SK-N-SH (cell line): ENCODE measurements around the gene EFCAB8. TPM values are rescaled to one million over a fixed set of nuclear protein-coding genes. Genes with fewer than 3 reads are reported as not detected.
"Not testable (repeated sequence)": the region's sequence is repeated elsewhere in the genome, so short reads cannot be mapped to it uniquely, and the experiment has no call there.

Experiments used
- CTCF ChIA-PET: fragments of 300-600, 350-600 bp; formaldehyde crosslinking; extraction: SDS; loops from one replicate; lab custom pipeline; 2021; lab: Yijun Ruan, JAX
- POLR2A ChIA-PET: fragments of 350-600 bp; sonication (Branson Sonifier 250); formaldehyde crosslinking; extraction: SDS; loops from one replicate; lab custom pipeline; 2020; ENCODE audit warnings: antibody characterized with exemption, inconsistent platforms; lab: Yijun Ruan, JAX
- DNase-seq: peaks from one replicate; pipeline ENCODE4 v3.0.0; 2012
- H2AFZ ChIP-seq: fragments of 200-600 bp; sonication (generic); 2 replicates; pipeline ENCODE4 v1.8.1; 2016; ENCODE audit warnings: antibody characterized with exemption, mild to moderate bottlenecking, low read depth
- H3F3A ChIP-seq: fragments of 200-600 bp; sonication (generic); replicated peaks from 2 replicates; pipeline ENCODE3; 2016; ENCODE audit warnings: antibody characterized with exemption, mild to moderate bottlenecking; ENCODE audit not compliant: insufficient read depth
- H3K27ac ChIP-seq, 2 experiments: fragments of 200-500 bp in 1 of 2; fragments of 200-600 bp in 1 of 2; sonication (Bioruptor generic) in 1 of 2; sonication (generic), shearing (Covaris generic) in 1 of 2; 2 replicates each; pipeline versions ENCODE4 v1.5.1 to v1.6.1; 2014 to 2016; ENCODE audit warnings: low read depth in 2 of 2, inconsistent platforms in 1 of 2, low read length in 1 of 2, mild to moderate bottlenecking in 1 of 2, mixed read lengths in 1 of 2
- H3K27me3 ChIP-seq: fragments of 200-600 bp; sonication (generic), shearing (Covaris generic); 2 replicates; pipeline ENCODE4 v1.6.1; 2016; ENCODE audit warnings: mixed run types; ENCODE audit not compliant: insufficient read depth
- H3K36me3 ChIP-seq, 2 experiments: fragments of 200-500 bp in 1 of 2; fragments of 200-600 bp in 1 of 2; sonication (Bioruptor generic) in 1 of 2; sonication (generic) in 1 of 2; replicated peaks in 1 of 2; 2 replicates each; pipeline versions ENCODE3 to v1.5.1; 2014 to 2016; ENCODE audit warnings: low read length in 1 of 2, mild to moderate bottlenecking in 1 of 2; ENCODE audit not compliant: insufficient read depth in 2 of 2, control insufficient read depth in 1 of 2
- H3K4me1 ChIP-seq, 2 experiments: fragments of 200-500 bp in 1 of 2; fragments of 200-600 bp in 1 of 2; sonication (Bioruptor generic) in 1 of 2; sonication (generic), shearing (Covaris generic) in 1 of 2; 2 replicates each; pipeline versions ENCODE4 v1.5.1 to v1.6.1; 2014 to 2016; ENCODE audit warnings: low read depth in 1 of 2, low read length in 1 of 2, mixed run types in 1 of 2; ENCODE audit not compliant: insufficient read depth in 2 of 2, control insufficient read depth in 1 of 2
- H3K4me2 ChIP-seq: fragments of 200-600 bp; sonication (generic), shearing (Covaris generic); 2 replicates; pipeline ENCODE4 v1.6.1; 2017; ENCODE audit warnings: mixed run types
- H3K4me3 ChIP-seq, 2 experiments: fragments of 200-500 bp in 1 of 2; fragments of 200-600 bp in 1 of 2; sonication (Bioruptor generic) in 1 of 2; sonication (generic), shearing (Covaris generic) in 1 of 2; 2 replicates each; pipeline versions ENCODE4 v1.5.1 to v1.8.1; 2014 to 2016; ENCODE audit warnings: low read depth in 2 of 2, inconsistent platforms in 1 of 2, low read length in 1 of 2, mild to moderate bottlenecking in 1 of 2, mixed read lengths in 1 of 2, moderate library complexity in 1 of 2
- H3K79me2 ChIP-seq: fragments of 200-600 bp; sonication (generic); 2 replicates; pipeline ENCODE4 v1.8.1; 2017; ENCODE audit warnings: mild to moderate bottlenecking; ENCODE audit not compliant: insufficient read depth
- H3K9ac ChIP-seq: fragments of 200-600 bp; sonication (generic); 2 replicates; pipeline ENCODE4 v1.6.1; 2017; ENCODE audit warnings: mixed run types
- H3K9me2 ChIP-seq: fragments of 200-600 bp; sonication (generic); 2 replicates; pipeline ENCODE4 v1.6.1; 2017; ENCODE audit warnings: mixed run types
- H3K9me3 ChIP-seq: fragments of 200-600 bp; sonication (generic); 2 replicates; pipeline ENCODE4 v1.6.1; 2017; ENCODE audit warnings: mixed run types, mild to moderate bottlenecking, moderate library complexity
- H4K20me1 ChIP-seq: fragments of 200-600 bp; sonication (generic); 2 replicates; pipeline ENCODE4 v1.6.1; 2017; ENCODE audit warnings: mild to moderate bottlenecking, mixed run types; ENCODE audit not compliant: insufficient read depth
- CHD2 ChIP-seq: fragments of 150-350 bp; IDR thresholded peaks from 2 replicates; pipeline ENCODE4 v1.6.1; 2018; ENCODE audit warnings: low read length; ENCODE audit not compliant: partially characterized antibody
- FOXJ3 ChIP-seq: sonication (generic); formaldehyde crosslinking; IDR thresholded peaks from 2 replicates; pipeline ENCODE4 v1.5.1; 2020; ENCODE audit warnings: mild to moderate bottlenecking, missing genetic modification reagents
- POLR2AphosphoS5 ChIP-seq: IDR thresholded peaks from 2 replicates; pipeline ENCODE4 v1.6.1; 2012; ENCODE audit warnings: low read depth, low read length
- RCOR1 ChIP-seq: fragments of 150-350 bp; IDR thresholded peaks from 2 replicates; pipeline ENCODE4 v1.6.1; 2017; ENCODE audit warnings: antibody characterized with exemption, low read length
- RFX5 ChIP-seq: IDR thresholded peaks from 2 replicates; pipeline ENCODE4 v1.6.1; 2012; ENCODE audit warnings: mild to moderate bottlenecking, improper control_type of control experiment, low read length
- SIN3A ChIP-seq: IDR thresholded peaks from 2 replicates; pipeline ENCODE4 v1.6.1; 2012; ENCODE audit warnings: low read depth, mild to moderate bottlenecking, low read length, moderate library complexity, borderline replicate concordance
- TCF12 ChIP-seq: IDR thresholded peaks from 2 replicates; pipeline ENCODE4 v1.4.0; 2012
- TEAD4 ChIP-seq: IDR thresholded peaks from 2 replicates; pipeline ENCODE4 v1.4.0; 2012; ENCODE audit warnings: mild to moderate bottlenecking, borderline replicate concordance; ENCODE audit not compliant: insufficient read depth
- YY1 ChIP-seq: IDR thresholded peaks from 2 replicates; pipeline ENCODE4 v1.4.0; 2012; ENCODE audit warnings: low read depth, mild to moderate bottlenecking
- WGBS: methylation state at CpG from one replicate; pipeline ENCODE4 v1.1.6; 2017; ENCODE audit warnings: low lambda C conversion rate; 5-methylcytosine and 5-hydroxymethylcytosine counted together
- polyA plus RNA-seq, 3 experiments: library from polyadenylated mRNA; depleted of rRNA; stranded (reverse); fragments of >200 nt; gene quantifications; 2 replicates each; pipeline ENCODE4 v1.2.3, GENCODE V29; 2012
- TF ChIP-seq, protein P1 (sequence below): fragments of 200-600 bp; sonication (generic); IDR thresholded peaks from 2 replicates; pipeline ENCODE4 v1.6.1; 2017; ENCODE audit warnings: antibody characterized with exemption, mild to moderate bottlenecking, moderate library complexity
- TF ChIP-seq, protein P2 (sequence below): IDR thresholded peaks from 2 replicates; pipeline ENCODE4 v1.4.0; 2012; ENCODE audit warnings: low read depth, borderline replicate concordance
- TF ChIP-seq, protein P3 (sequence below): IDR thresholded peaks from 2 replicates; pipeline ENCODE4 v1.6.1; 2012; ENCODE audit warnings: mild to moderate bottlenecking, low read depth, low read length, moderate library complexity

The EFCAB8 gene
- polyA plus RNA-seq, 1 of the 3 experiments (the other 2 are of a cell fraction): not detected

DNA sequence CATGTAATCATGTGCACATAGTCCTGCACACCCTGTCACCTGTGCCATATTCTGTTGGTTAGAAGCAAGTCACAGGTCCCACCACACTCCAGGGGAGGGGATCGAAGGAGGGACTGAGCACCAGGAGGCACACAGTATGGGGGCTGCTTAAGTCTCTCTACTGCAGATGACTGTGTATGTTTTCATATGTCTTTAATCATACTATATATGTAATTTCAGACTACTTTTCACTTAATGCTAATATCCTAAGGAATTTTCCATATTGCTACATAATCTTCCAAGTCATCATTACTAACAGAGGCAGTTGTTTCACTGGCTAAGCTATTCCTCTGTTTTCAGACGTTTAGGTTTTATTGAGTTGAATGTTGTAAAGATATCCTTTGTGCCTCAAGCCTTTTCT, 10.8 kb downstream of the EFCAB8 start (continued):
- TF ChIP-seq, protein P1, sequence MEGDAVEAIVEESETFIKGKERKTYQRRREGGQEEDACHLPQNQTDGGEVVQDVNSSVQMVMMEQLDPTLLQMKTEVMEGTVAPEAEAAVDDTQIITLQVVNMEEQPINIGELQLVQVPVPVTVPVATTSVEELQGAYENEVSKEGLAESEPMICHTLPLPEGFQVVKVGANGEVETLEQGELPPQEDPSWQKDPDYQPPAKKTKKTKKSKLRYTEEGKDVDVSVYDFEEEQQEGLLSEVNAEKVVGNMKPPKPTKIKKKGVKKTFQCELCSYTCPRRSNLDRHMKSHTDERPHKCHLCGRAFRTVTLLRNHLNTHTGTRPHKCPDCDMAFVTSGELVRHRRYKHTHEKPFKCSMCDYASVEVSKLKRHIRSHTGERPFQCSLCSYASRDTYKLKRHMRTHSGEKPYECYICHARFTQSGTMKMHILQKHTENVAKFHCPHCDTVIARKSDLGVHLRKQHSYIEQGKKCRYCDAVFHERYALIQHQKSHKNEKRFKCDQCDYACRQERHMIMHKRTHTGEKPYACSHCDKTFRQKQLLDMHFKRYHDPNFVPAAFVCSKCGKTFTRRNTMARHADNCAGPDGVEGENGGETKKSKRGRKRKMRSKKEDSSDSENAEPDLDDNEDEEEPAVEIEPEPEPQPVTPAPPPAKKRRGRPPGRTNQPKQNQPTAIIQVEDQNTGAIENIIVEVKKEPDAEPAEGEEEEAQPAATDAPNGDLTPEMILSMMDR: no peak
- TF ChIP-seq YY1: no peak
- no peak for TF ChIP-seq FOXJ3 (CRISPR knock-in tag)
- no peak for TF ChIP-seq CHD2
- no peak for TF ChIP-seq RFX5

DNA sequence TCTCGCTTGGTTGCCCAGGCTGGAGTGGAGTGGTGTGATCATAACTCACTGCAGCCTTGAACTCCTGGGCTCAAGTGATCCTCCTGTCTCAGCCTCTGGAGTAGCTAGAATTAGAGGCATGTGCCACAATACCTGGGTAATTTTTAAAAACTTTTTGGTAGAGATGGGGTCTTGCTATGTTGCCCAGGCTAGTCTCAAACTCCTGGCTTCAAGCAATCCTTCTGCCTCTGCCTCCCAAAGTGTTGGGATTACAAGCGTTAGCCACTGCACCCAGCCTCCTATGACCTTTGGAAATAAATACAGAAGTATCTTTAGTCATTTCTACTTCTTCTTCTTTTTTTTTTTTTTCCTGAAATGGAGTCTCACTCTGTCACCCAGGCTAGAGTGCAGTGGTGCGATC, 11.8 kb downstream of the EFCAB8 start:
- CTCF ChIA-PET, H3K79me2 ChIP-seq, H3K4me3 ChIP-seq, H3K9ac ChIP-seq, H3F3A ChIP-seq, POLR2A ChIA-PET, DNase-seq, H3K9me3 ChIP-seq, H4K20me1 ChIP-seq, H3K36me3 ChIP-seq, H3K4me2 ChIP-seq, H2AFZ ChIP-seq, H3K27me3 ChIP-seq, H3K9me2 ChIP-seq, H3K27ac ChIP-seq, H3K4me1 ChIP-seq: not testable (repeated sequence)
- 73% methylated on average over 3 of the region's 3 CpGs for WGBS

DNA sequence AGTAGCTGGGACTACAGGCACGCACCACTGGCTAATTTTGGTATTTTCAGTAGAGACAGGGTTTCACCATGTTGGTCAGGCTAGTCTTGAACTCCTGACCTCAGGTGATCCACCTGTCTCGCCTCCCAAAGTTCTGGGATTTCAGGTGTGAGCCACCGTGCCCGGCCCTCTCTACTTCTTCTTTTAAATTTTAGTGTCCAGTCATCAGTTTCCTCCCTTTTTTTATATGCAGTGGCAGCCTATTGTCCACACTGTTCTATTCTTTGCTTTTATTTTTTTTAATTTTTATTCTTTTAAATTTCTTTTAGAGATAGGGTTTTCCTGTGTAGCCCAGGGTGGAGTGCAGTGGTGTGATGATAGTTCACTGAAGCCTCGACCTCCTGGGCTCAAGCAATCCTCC, 12.3 kb downstream of the EFCAB8 start:
- POLR2A ChIA-PET: no interaction called here
- no peak overlapping the region for H3K27ac ChIP-seq
- no peak overlapping the region for H3K4me2 ChIP-seq
- TF ChIP-seq TCF12: no peak
- TF ChIP-seq, protein P2, sequence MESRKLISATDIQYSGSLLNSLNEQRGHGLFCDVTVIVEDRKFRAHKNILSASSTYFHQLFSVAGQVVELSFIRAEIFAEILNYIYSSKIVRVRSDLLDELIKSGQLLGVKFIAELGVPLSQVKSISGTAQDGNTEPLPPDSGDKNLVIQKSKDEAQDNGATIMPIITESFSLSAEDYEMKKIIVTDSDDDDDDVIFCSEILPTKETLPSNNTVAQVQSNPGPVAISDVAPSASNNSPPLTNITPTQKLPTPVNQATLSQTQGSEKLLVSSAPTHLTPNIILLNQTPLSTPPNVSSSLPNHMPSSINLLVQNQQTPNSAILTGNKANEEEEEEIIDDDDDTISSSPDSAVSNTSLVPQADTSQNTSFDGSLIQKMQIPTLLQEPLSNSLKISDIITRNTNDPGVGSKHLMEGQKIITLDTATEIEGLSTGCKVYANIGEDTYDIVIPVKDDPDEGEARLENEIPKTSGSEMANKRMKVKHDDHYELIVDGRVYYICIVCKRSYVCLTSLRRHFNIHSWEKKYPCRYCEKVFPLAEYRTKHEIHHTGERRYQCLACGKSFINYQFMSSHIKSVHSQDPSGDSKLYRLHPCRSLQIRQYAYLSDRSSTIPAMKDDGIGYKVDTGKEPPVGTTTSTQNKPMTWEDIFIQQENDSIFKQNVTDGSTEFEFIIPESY: no peak
- TF ChIP-seq CHD2: no peak
- TF ChIP-seq POLR2AphosphoS5: no peak
- TF ChIP-seq, protein P3, sequence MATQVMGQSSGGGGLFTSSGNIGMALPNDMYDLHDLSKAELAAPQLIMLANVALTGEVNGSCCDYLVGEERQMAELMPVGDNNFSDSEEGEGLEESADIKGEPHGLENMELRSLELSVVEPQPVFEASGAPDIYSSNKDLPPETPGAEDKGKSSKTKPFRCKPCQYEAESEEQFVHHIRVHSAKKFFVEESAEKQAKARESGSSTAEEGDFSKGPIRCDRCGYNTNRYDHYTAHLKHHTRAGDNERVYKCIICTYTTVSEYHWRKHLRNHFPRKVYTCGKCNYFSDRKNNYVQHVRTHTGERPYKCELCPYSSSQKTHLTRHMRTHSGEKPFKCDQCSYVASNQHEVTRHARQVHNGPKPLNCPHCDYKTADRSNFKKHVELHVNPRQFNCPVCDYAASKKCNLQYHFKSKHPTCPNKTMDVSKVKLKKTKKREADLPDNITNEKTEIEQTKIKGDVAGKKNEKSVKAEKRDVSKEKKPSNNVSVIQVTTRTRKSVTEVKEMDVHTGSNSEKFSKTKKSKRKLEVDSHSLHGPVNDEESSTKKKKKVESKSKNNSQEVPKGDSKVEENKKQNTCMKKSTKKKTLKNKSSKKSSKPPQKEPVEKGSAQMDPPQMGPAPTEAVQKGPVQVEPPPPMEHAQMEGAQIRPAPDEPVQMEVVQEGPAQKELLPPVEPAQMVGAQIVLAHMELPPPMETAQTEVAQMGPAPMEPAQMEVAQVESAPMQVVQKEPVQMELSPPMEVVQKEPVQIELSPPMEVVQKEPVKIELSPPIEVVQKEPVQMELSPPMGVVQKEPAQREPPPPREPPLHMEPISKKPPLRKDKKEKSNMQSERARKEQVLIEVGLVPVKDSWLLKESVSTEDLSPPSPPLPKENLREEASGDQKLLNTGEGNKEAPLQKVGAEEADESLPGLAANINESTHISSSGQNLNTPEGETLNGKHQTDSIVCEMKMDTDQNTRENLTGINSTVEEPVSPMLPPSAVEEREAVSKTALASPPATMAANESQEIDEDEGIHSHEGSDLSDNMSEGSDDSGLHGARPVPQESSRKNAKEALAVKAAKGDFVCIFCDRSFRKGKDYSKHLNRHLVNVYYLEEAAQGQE: no peak
- TF ChIP-seq TEAD4: no peak
- TF ChIP-seq RCOR1: no peak
- TF ChIP-seq SIN3A: no peak
- TF ChIP-seq, all 33 proteins: peak for 0
- Histone ChIP-seq H3K27me3 (no peaks in the 10 kb centered on the region; the same call in 1 of the 2 replicates), H2AFZ (no peak overlapping the region), H3K9me2 (no peaks in the 10 kb centered on the region), H3K4me3 (no peak overlapping the region), H4K20me1 (no peaks in the 10 kb centered on the region), H3K79me2 (no peaks in the 10 kb centered on the region), H3K9me3 (no peaks in the 10 kb centered on the region), H3F3A (no peaks in the 10 kb centered on the region), H3K9ac (no peak overlapping the region), H3K4me1 (no peaks in the 10 kb centered on the region), H3K36me3 (no peaks in the 10 kb centered on the region)
- CTCF ChIA-PET: no interaction called here
- 63% methylated on average over 5 of the region's 5 CpGs for WGBS
- no peak for DNase-seq
